ENCODE results near the gene KRTAP4-7. TPM values are rescaled to one million over a fixed set of nuclear protein-coding genes. Genes with fewer than 3 reads are reported as not detected.
A peak's percentile ranks its signal among the peaks of the same experiment; 100 is the strongest.
"Not testable (repeated sequence)": the region's sequence is repeated elsewhere in the genome, so short reads cannot be mapped to it uniquely, and the experiment has no call there.

Gene KRTAP4-7
- total RNA-seq, 1 experiment from 2014 or later = not detected

GRCh38 chr17:41101586-41102259, 17.8 kb downstream of the KRTAP4-7 start, which contains the start of gene KRTAP4-16:
TSS of gene KRTAP4-16 (minus strand) at chr17:41102209. CDS start at chr17:41102209, 0 bp downstream.
- BruUV-seq (replicated peaks) = no TSS peak
- no peak for TF ChIP-seq CTCF (IDR thresholded peaks at IDR 0.05; ENCODE audit: unreplicated experiment)
- H3K27me3 Mint-ChIP-seq (ENCODE audit: unreplicated experiment) = no peaks in the 10 kb centered on the region
- H3K4me3 Mint-ChIP-seq (ENCODE audit: low read depth, unreplicated experiment) = no peak within 1 kb of the TSS
- no peaks in the 10 kb centered on the region for H3K36me3 Mint-ChIP-seq (ENCODE audit: insufficient read depth, unreplicated experiment)
- intact Hi-C loops (cut with micrococcal nuclease; ENCODE audit: unreplicated experiment) = no loop called here
- H3K4me1 Mint-ChIP-seq (ENCODE audit: low read depth, unreplicated experiment) = peaks cover 68% of the 10 kb centered on the region
- H3K27ac Mint-ChIP-seq (ENCODE audit: unreplicated experiment) = no peak within 1 kb of the TSS
- CTCF ChIA-PET = no interaction called here
- no peaks in the 10 kb centered on the region for H3K9me3 Mint-ChIP-seq (ENCODE audit: low read depth, unreplicated experiment)
- no peak for DNase-seq

GRCh38 chr17:41103896-41104295, 19.9 kb downstream of the KRTAP4-7 start:
- DNase-seq = no peak
- intact Hi-C loops (cut with micrococcal nuclease; ENCODE audit: unreplicated experiment) = no loop called here

GRCh38 chr17:41104386-41105038, 20.6 kb downstream of the KRTAP4-7 start:
- BruUV-seq (replicated peaks); CTCF ChIA-PET; H3K36me3 Mint-ChIP-seq (ENCODE audit: insufficient read depth, unreplicated experiment); H3K4me3 Mint-ChIP-seq (ENCODE audit: low read depth, unreplicated experiment); H3K9me3 Mint-ChIP-seq (ENCODE audit: low read depth, unreplicated experiment); intact Hi-C loops (cut with micrococcal nuclease; ENCODE audit: unreplicated experiment); DNase-seq; H3K27ac Mint-ChIP-seq (ENCODE audit: unreplicated experiment); H3K27me3 Mint-ChIP-seq (ENCODE audit: unreplicated experiment): not testable (repeated sequence)
- peaks cover 49% of the 10 kb centered on the region for H3K4me1 Mint-ChIP-seq (ENCODE audit: low read depth, unreplicated experiment)

More at GRCh38 chr17:41103896-41104295, 19.9 kb downstream of the KRTAP4-7 start:
- BruUV-seq (replicated peaks) = no TSS peak
- Mint-ChIP-seq H3K36me3 (ENCODE audit: insufficient read depth, unreplicated experiment) (no peaks in the 10 kb centered on the region), H3K9me3 (ENCODE audit: low read depth, unreplicated experiment) (peaks cover 5% of the 10 kb centered on the region), H3K27me3 (ENCODE audit: unreplicated experiment) (no peaks in the 10 kb centered on the region), H3K4me3 (ENCODE audit: low read depth, unreplicated experiment) (no peak overlapping the region), H3K27ac (ENCODE audit: unreplicated experiment) (peak overlapping the region; percentile 7), H3K4me1 (ENCODE audit: low read depth, unreplicated experiment) (peaks cover 51% of the 10 kb centered on the region)
- CTCF ChIA-PET = interaction anchor here (0.6 kb wide), 2 partner anchors 16 to 175 kb away, joined by 3 to 5 read pairs; no protein-coding TSS in a partner anchor
- no peak for TF ChIP-seq CTCF (IDR thresholded peaks at IDR 0.05; ENCODE audit: unreplicated experiment)

GRCh38 chr17:41105347-41105746, 21.4 kb downstream of the KRTAP4-7 start, which contains the start of gene KRTAP4-9:
TSS of gene KRTAP4-9 (plus strand) at chr17:41105389. CDS start at chr17:41105389, 0 bp downstream.
- CTCF ChIA-PET; BruUV-seq (replicated peaks): not testable (repeated sequence)

GRCh38 chr17:41107941-41108450, 24.0 kb downstream of the KRTAP4-7 start:
- intact Hi-C loops (cut with micrococcal nuclease; ENCODE audit: unreplicated experiment) = loop anchor here (1.0 kb wide), 1 partner anchor 21 kb away; no protein-coding TSS in a partner anchor
- CTCF ChIA-PET = interaction anchor here (0.6 kb wide), 1 partner anchor 152 kb away, joined by 3 read pairs; no protein-coding TSS in a partner anchor
- no TSS peak for BruUV-seq (replicated peaks)
- no peak for TF ChIP-seq CTCF (IDR thresholded peaks at IDR 0.05; ENCODE audit: unreplicated experiment)
- Mint-ChIP-seq H3K4me1 (ENCODE audit: low read depth, unreplicated experiment) (peaks cover 33% of the 10 kb centered on the region), H3K9me3 (ENCODE audit: low read depth, unreplicated experiment) (peaks cover 12% of the 10 kb centered on the region), H3K36me3 (ENCODE audit: insufficient read depth, unreplicated experiment) (no peaks in the 10 kb centered on the region), H3K27me3 (ENCODE audit: unreplicated experiment) (no peaks in the 10 kb centered on the region), H3K27ac (ENCODE audit: unreplicated experiment) (peak overlapping the region; percentile 22), H3K4me3 (ENCODE audit: low read depth, unreplicated experiment) (no peak overlapping the region)
- no peak for DNase-seq

More at GRCh38 chr17:41105347-41105746, 21.4 kb downstream of the KRTAP4-7 start, which contains the start of gene KRTAP4-9:
- H3K36me3 Mint-ChIP-seq (ENCODE audit: insufficient read depth, unreplicated experiment); DNase-seq; intact Hi-C loops (cut with micrococcal nuclease; ENCODE audit: unreplicated experiment); H3K27me3 Mint-ChIP-seq (ENCODE audit: unreplicated experiment); H3K9me3 Mint-ChIP-seq (ENCODE audit: low read depth, unreplicated experiment); H3K4me3 Mint-ChIP-seq (ENCODE audit: low read depth, unreplicated experiment): not testable (repeated sequence)
- H3K27ac Mint-ChIP-seq (ENCODE audit: unreplicated experiment) = peak within 1 kb of the TSS; percentile 30
- peaks cover 41% of the 10 kb centered on the region for H3K4me1 Mint-ChIP-seq (ENCODE audit: low read depth, unreplicated experiment)

- H3K4me3 Mint-ChIP-seq (ENCODE audit: low read depth, unreplicated experiment); BruUV-seq (replicated peaks); intact Hi-C loops (cut with micrococcal nuclease; ENCODE audit: unreplicated experiment); H3K36me3 Mint-ChIP-seq (ENCODE audit: insufficient read depth, unreplicated experiment); H3K27me3 Mint-ChIP-seq (ENCODE audit: unreplicated experiment); H3K27ac Mint-ChIP-seq (ENCODE audit: unreplicated experiment); DNase-seq: not testable (repeated sequence)
- Mint-ChIP-seq H3K9me3 (ENCODE audit: low read depth, unreplicated experiment) (peaks cover 12% of the 10 kb centered on the region), H3K4me1 (ENCODE audit: low read depth, unreplicated experiment) (peaks cover 25% of the 10 kb centered on the region)
- CTCF ChIA-PET = interaction anchor here (0.6 kb wide), 2 partner anchors 153 to 220 kb away, joined by 3 read pairs; no protein-coding TSS in a partner anchor
Measured at GRCh38 chr17:41108728-41109386, 24.9 kb downstream of the KRTAP4-7 start.
